Kidney epithelial cell (primary cell): ENCODE data around the gene SNRNP70. TPM values are rescaled to one million over a fixed set of nuclear protein-coding genes. Genes with fewer than 3 reads are reported as not detected.

Experiments
- DNase-seq: peaks from one replicate; pipeline ENCODE4 v3.0.0-alpha.2; 2010; ENCODE audit warnings: low read depth
- H3K27me3 ChIP-seq: 2 replicates; pipeline ENCODE4 v1.6.0; 2011; ENCODE audit warnings: low read length; ENCODE audit not compliant: control insufficient read depth, insufficient read depth
- H3K36me3 ChIP-seq: 2 replicates; pipeline ENCODE4 v1.5.1; 2011; ENCODE audit warnings: low read length; ENCODE audit not compliant: control insufficient read depth, insufficient read depth
- H3K4me3 ChIP-seq: 2 replicates; pipeline ENCODE4 v1.5.1; 2011; ENCODE audit warnings: low read depth, mild to moderate bottlenecking, control low read depth, low read length
- total RNA-seq: library from RNA; depleted of rRNA; stranded (reverse); fragments of >200 nt; gene quantifications from 2 replicates; pipeline ENCODE4 v1.2.3, GENCODE V29; 2015
- TF ChIP-seq, protein P1 (sequence below): IDR thresholded peaks from 2 replicates; pipeline ENCODE4 v1.5.1; 2011; ENCODE audit warnings: mild to moderate bottlenecking, moderate library complexity, low read length, control low read depth, inconsistent platforms; ENCODE audit not compliant: insufficient read depth, poor library complexity, severe bottlenecking

Gene SNRNP70
- total RNA-seq, 1 donor from 2014 or later: 108 TPM

GRCh38 chr19:49114630-49115363 lies 29.5 kb downstream of the SNRNP70 start:
- peak overlapping the region; percentile 49 for H3K4me3 ChIP-seq
- TF ChIP-seq, protein P1, sequence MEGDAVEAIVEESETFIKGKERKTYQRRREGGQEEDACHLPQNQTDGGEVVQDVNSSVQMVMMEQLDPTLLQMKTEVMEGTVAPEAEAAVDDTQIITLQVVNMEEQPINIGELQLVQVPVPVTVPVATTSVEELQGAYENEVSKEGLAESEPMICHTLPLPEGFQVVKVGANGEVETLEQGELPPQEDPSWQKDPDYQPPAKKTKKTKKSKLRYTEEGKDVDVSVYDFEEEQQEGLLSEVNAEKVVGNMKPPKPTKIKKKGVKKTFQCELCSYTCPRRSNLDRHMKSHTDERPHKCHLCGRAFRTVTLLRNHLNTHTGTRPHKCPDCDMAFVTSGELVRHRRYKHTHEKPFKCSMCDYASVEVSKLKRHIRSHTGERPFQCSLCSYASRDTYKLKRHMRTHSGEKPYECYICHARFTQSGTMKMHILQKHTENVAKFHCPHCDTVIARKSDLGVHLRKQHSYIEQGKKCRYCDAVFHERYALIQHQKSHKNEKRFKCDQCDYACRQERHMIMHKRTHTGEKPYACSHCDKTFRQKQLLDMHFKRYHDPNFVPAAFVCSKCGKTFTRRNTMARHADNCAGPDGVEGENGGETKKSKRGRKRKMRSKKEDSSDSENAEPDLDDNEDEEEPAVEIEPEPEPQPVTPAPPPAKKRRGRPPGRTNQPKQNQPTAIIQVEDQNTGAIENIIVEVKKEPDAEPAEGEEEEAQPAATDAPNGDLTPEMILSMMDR: no peak
- H3K27me3 ChIP-seq: peaks cover 5% of the 10 kb centered on the region
- no peak for DNase-seq
- H3K36me3 ChIP-seq: peaks cover 1% of the 10 kb centered on the region

DNA sequence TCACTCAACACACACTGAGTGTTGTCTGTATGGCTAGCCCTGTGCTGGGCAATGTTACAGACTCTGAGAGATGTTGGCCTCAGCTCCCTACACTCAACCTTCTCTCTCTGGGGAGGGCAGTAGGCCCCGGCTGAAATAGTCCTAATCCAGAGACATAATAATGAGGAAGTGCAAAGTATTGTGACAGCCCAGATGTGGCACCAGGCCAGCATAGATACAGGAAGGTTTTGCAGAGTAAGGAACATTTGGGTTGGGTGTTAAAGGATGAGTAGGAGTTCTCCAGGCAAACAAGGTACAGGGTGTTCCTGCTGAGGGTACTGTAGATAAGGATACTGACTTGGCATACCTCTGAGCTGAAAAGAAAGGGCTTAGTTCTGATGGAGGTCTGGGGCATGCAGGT lies 31.3 kb downstream of the SNRNP70 start:
- DNase-seq: no peak
- TF ChIP-seq, protein P1: no peak
- H3K27me3 ChIP-seq: peaks cover 17% of the 10 kb centered on the region
- H3K36me3 ChIP-seq: peaks cover under 1% of the 10 kb centered on the region
- H3K4me3 ChIP-seq: no peak overlapping the region

GRCh38 chr19:49117677-49118564 lies 32.7 kb downstream of the SNRNP70 start:
- TF ChIP-seq, protein P1: no peak
- Histone ChIP-seq H3K27me3 (peaks cover 17% of the 10 kb centered on the region), H3K36me3 (no peaks in the 10 kb centered on the region), H3K4me3 (peak overlapping the region; percentile 56)
- no peak for DNase-seq

DNA sequence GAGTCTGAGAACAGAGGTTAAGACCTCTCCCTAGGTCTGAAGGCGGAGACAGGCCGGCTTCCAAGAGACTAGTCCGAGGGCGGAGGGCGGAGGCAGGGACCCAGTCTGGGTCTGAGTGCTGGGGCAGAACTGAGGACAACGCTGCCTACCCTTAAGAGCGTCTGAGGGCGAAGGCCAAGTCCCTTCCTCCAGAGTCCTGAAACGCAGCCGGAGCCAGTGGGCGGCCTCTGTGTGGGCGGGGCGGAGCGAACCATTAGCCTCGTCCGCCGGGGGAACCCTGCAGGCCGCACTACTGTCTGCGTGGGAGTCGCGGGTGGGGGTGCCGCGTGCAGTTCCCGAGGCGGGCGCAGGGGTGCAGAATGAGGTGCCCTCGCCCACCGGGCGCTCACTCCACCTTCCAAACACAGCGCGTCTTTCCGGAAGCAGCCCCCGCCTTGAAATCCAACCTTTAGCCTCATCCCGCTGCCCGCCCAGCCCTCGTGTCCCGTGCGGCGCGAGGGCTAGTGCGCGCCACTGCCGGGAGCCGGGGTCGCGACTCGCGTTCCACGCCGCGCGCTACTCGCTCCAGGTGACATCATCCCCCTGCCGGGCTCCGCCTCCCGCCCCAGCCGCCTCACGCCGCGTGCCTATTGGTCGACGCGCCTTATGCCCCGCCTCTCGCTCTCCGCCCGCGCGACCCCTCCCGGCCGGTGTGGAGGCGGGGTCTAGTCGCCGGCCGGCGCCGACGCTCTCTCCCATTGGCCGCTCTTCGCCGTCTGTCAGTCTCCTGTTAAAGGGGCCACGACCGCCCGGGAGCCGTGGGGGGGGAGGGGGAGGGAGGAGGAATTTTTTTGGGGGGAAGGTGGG lies 33.5 kb downstream of the SNRNP70 start, which contains the start of gene C19orf73:
C19orf73 (minus strand) TSS at position 579 of the 846 bp plus-strand sequence; CDS start at position 458, 121 bp downstream.
- Histone ChIP-seq H3K27me3 (peaks cover 17% of the 10 kb centered on the region), H3K4me3 (peak within 1 kb of the TSS; percentile 56), H3K36me3 (no peaks in the 10 kb centered on the region)
- peak; percentile 54 for DNase-seq
- TF ChIP-seq, protein P1: no peak

DNA sequence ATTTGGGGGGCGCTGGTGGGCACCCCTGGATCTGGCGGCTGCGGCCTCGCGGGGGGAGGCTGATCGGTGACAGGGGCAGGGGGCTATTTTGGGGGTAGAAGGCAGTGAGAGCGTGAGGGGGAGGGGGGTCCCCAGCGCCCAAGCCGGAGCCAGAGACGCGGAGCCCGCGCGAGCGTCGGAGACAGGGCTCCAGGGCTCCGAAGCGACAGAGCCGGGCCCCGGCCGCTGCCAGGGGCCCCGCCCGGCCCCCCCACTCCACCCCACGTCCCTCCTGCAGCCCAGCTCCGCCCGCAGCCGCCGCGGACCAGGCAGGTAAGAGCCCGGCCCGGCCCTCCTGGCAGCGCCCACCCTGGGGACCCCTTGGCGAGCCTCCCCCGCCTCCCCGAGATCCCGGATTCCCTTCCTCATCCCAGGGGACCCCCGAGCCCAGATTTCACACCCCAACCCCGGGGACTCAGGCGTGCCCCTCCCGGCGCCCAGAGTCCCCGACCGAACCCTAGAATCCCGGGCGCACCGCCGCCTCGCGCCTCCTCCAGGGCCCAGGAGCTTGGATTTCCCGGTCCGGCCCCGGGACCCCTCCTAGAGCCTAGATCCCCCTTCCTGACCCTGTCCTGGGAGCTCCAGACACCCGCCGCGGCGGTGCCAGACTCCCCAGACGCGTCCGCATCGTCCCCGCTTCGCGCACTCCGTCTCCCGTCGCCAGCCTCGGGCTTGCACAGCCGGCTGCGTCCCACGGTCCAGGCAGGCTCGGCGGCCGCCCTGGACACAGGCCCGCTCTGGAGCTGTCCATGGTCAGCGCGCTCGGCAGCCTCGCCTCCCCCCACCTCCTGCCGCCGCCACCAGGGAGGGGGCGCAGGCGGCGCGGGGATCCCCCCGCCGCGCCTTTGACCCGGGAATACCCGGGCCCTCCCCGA lies 34.4 kb downstream of the SNRNP70 start, which contains the start of gene PPFIA3:
PPFIA3 (plus strand) TSS at position 134 of the 914 bp plus-strand sequence. CDS start 8,330 bp downstream, outside the sequence.
- DNase-seq: no peak
- TF ChIP-seq, protein P1: no peak
- peak within 1 kb of the TSS; percentile 56 for H3K4me3 ChIP-seq
- no peaks in the 10 kb centered on the region for H3K36me3 ChIP-seq
- H3K27me3 ChIP-seq: peaks cover 17% of the 10 kb centered on the region
